SU-DHL-6 (cell line): ENCODE results near the gene RAPGEF5.

Source experiments
- EZH2phosphoT487 ChIP-seq: fragments of 200-600 bp; sonication (generic), shearing (Covaris generic); conservative IDR thresholded peaks from 2 replicates; pipeline ENCODE4 v1.6.1; 2018; ENCODE audit warnings: mild to moderate bottlenecking, antibody characterized with exemption, low read length, moderate library complexity, mixed read lengths
- TF ChIP-seq, protein P1 (sequence below): fragments of 200-600 bp; sonication (generic); IDR thresholded peaks from one replicate; pipeline ENCODE4 v1.5.1; 2017; ENCODE audit warnings: antibody characterized with exemption, mild to moderate bottlenecking, low read length, moderate library complexity; ENCODE audit not compliant: insufficient read depth, poor library complexity, severe bottlenecking

DNA sequence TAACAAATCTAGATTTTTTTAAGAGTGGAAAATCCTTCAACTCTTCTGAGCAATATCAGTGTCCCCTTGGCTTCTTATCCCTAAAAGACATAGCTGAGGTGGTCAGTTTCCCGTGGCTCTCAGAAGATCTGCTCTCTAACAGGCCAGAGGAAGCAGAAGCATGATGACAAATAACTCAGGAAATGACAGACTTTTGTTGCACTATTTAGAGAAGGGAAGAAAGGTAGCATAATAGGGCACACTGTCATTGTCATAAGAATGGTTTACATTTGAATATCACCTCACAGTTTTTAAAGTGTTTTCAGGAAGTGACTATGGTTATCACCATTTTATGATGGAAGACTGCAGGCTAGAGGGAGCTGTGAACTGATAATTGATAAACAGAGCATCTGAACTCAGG, 33.6 kb upstream of the RAPGEF5 start:
- TF ChIP-seq, protein P1, sequence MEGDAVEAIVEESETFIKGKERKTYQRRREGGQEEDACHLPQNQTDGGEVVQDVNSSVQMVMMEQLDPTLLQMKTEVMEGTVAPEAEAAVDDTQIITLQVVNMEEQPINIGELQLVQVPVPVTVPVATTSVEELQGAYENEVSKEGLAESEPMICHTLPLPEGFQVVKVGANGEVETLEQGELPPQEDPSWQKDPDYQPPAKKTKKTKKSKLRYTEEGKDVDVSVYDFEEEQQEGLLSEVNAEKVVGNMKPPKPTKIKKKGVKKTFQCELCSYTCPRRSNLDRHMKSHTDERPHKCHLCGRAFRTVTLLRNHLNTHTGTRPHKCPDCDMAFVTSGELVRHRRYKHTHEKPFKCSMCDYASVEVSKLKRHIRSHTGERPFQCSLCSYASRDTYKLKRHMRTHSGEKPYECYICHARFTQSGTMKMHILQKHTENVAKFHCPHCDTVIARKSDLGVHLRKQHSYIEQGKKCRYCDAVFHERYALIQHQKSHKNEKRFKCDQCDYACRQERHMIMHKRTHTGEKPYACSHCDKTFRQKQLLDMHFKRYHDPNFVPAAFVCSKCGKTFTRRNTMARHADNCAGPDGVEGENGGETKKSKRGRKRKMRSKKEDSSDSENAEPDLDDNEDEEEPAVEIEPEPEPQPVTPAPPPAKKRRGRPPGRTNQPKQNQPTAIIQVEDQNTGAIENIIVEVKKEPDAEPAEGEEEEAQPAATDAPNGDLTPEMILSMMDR: no peak
- no peak for TF ChIP-seq EZH2phosphoT487
